Sciatic nerve (tissue), 2 donors: Measurements from ENCODE around the gene STAT1. TPM values are rescaled to one million over a fixed set of nuclear protein-coding genes. Genes with fewer than 3 reads are reported as not detected.

ENCODE experiments used
- ATAC-seq: fragments of 200-7000 bp; cut with Tn5 transposase; one replicate; pipeline ENCODE4 v1.9.1; 2020; ENCODE audit warnings: mild to moderate bottlenecking, moderate library complexity
- DNase-seq: peaks from one replicate; pipeline ENCODE4 v3.0.0-alpha.2; 2020; ENCODE audit warnings: low spot score
- intact Hi-C: fragments of 100-400 bp; cut with DNase I; formaldehyde crosslinking; loops from one replicate; pipeline ENCODE4 v1.14.2; 2022
- total RNA-seq: library from RNA; stranded (reverse); fragmentation: NEBNext Ultra II Directional; extraction: Animal tissue kit (Norgen Biotek cat#: 25700); gene quantifications from one replicate; pipeline ENCODE4 v1.2.1, GENCODE V29; 2021
- donor health status: DM: no; HTN: no; CAD: no.
- donor health status: DM: no; HTN: no; CAD: no.

STAT1 gene
- total RNA-seq, 1 donor from 2014 or later = 54.5 TPM

- DNase-seq (no peak), ATAC-seq (no peak)
- intact Hi-C loops = no loop called here
Measured at GRCh38 chr2:190988910-190989309, 25.1 kb downstream of the STAT1 start.

DNA sequence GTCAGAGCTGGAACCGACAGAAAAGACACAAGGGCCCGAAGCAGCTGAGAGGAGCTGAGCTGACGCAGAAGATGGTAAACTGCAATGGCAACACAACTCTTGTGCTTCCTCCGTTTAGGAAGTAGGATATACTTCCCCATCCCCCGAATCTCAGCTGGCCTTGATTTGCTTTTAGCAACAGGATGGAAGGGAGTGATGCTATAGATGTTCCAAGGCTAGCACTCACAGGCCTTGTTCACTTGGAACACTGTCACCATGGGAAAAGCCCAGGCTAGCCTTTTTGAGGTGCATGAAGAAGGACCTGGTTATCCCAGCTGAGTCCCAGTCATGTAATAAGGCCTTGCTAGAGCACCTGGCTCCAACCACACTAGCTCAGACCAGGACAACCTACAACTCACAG is 26.0 kb downstream of the STAT1 start:
- no peak for DNase-seq
- ATAC-seq = no peak
- intact Hi-C loops = no loop called here

GRCh38 chr2:190987116-190987515 is 26.9 kb downstream of the STAT1 start:
- DNase-seq (no peak), ATAC-seq (no peak)
- intact Hi-C loops = no loop called here

GRCh38 chr2:190986221-190986953 is 27.6 kb downstream of the STAT1 start:
- no peak for ATAC-seq
- intact Hi-C loops = no loop called here
- DNase-seq = no peak

GRCh38 chr2:190984595-190984994 is 29.4 kb downstream of the STAT1 start:
- intact Hi-C loops = no loop called here
- no peak for DNase-seq
- no peak for ATAC-seq

- no peak for DNase-seq
- intact Hi-C loops = no loop called here
- no peak for ATAC-seq
Measured at GRCh38 chr2:190982262-190983034, 31.5 kb downstream of the STAT1 start.

GRCh38 chr2:190981733-190982132 is 32.2 kb downstream of the STAT1 start:
- ATAC-seq = no peak
- intact Hi-C loops = no loop called here

DNA sequence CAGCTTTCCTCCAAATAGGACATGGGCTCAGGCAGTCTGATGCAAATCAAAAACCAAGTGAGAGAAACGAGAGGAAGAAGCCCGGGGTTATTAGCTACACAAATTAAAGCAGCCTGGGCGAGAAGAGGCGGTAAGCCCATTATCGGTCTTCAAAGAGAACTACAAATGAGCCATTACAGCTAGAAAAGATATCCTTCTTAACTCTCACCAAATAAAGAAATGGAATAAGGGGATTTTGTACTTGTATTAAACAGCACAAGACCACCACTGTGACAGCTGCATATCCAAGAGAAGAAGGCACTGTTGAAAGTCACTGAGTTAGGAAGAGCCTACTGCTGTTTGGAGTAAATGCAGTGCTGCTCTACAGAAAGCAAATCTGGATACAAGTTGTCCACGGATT is 32.6 kb downstream of the STAT1 start:
- intact Hi-C loops = no loop called here
- DNase-seq (no peak), ATAC-seq (no peak)

More at GRCh38 chr2:190981733-190982132, 32.2 kb downstream of the STAT1 start:
- no peak for DNase-seq

DNA sequence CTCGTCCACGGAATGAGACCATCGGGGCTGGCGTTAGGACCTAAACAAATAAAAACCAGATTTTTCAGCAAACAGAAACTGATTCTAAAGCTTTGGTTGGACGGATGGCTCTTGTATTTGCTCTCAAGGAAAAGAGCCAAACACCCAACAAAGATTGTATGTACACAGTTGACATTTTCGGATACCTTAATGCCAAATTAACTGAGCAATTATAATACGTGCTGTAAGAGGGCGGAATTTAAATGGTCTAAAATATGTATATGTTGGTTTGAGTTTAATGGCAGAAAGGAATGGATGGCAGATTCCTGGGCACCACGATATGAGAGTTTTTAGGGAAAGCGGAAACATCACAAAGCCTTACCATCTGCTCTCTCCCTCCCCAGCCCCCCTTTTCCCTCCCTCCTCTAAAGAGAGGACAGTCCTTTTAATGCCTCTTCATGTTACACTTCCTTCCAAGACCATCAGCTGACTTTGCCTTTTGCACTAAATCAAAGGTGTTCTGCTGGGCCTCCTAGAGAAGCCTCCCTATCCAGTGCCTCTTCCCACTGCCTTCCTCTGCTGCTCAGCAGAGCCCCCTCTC is 33.3 kb downstream of the STAT1 start:
- intact Hi-C loops = no loop called here
- no peak for DNase-seq
- ATAC-seq = no peak

DNA sequence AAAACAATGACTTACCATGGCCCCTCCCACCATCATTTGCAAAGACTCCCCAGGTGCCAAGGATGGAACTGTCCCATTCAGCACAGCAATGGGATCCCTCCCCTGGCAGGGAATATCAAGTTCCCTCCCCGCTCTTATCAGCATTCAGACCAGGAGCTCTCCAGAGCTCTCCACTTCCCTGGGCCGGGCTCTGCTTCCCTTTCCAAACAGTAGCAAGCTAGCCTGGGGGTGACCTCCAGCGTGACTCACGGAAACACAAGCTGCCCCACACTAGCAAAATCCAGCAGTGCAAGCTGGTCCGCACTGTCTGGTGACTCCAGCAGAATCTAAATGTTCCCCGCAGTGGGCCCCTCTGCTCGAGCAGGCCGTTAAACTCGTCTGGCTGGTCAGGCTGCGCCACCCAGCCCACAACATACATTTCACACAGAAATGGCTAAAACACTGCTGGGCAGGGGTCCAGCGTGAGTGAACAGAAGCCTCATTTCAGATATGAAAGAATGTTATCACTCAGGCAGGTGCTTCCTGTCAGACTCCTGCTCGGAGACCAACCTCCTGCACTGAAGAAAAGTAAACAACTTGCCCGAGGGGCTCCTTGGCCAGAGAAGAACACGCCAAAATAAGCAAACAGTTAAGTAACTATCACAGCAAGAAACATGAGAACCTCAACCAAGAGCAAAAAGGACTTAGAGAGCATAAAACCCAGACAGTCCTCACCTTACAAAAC is 33.9 kb downstream of the STAT1 start:
- DNase-seq (peak; percentile 69), ATAC-seq (peak; percentile 93)
- intact Hi-C loops = no loop called here

GRCh38 chr2:190978389-190979053 is 35.5 kb downstream of the STAT1 start:
- intact Hi-C loops = no loop called here
- DNase-seq = no peak

DNA sequence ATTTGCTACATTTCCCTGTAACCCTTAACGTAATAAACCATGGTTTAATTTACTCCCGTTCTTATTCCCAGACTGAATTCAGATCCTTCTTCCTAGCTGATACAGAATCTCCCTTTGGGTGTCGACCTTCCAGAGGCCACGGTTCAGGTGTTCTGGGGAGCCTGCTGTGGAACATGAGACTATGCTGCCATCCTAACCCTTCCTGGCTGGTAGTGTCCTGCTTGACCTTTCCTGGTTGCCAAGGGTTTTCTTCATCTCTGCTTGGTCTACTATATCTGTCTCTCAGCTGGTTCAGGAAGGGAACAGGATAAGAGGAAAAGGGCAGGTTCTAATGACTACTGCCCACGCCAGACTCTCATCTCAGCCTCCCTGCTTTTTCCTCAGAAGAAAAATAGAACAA is 36.5 kb downstream of the STAT1 start:
- intact Hi-C loops = no loop called here

More at GRCh38 chr2:190978389-190979053, 35.5 kb downstream of the STAT1 start:
- no peak for ATAC-seq

GRCh38 chr2:190976521-190976920 is 37.5 kb downstream of the STAT1 start:
- ATAC-seq (no peak), DNase-seq (no peak)
- intact Hi-C loops = no loop called here

More for the DNA sequence above, 36.5 kb downstream of the STAT1 start:
- DNase-seq (no peak), ATAC-seq (no peak)

GRCh38 chr2:190974629-190975361 is 39.2 kb downstream of the STAT1 start:
- ATAC-seq (no peak), DNase-seq (no peak)
- intact Hi-C loops = no loop called here

DNA sequence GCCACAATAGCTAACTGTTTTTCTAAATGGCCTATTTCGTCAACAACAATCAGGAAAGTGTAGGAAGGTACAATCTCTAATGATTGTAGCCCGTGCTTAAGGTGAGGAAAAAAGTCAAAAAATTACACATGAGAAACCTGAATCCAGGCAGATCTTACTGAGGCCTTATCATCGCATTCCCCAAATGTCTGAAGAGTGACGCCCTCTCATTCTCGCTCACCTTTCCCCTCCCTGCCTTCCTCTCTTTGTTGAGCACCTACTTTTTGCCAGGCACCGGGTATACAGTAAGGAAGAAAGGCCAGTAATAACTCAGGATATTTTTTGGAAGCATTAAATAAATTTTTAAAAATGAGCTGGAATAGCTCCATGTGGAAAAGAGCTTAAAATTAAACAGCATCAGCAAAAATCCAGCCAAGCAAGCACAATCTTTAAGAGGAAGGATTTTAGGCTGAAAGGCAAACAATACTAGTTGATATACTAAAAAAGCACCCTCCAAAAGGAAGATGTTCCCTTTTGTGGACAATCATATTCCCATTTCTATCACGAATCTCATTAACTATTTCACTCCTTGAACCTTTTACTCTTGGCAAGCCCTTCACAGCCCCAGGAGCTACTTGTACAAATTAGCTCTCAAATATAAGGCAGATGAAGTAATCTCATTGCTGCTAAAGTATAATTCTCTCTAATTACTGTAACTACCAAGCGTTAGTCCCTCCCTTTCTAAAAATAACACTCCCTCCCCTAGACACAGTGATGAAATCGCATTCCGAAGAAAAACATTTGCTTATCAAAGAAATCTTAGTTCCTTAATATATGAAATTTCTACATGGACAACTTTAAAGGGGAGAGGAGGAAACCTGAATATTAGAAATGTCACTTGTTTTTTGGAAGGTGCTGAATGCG is 40.0 kb downstream of the STAT1 start:
- no peak for ATAC-seq
- intact Hi-C loops = no loop called here
- DNase-seq = no peak

DNA sequence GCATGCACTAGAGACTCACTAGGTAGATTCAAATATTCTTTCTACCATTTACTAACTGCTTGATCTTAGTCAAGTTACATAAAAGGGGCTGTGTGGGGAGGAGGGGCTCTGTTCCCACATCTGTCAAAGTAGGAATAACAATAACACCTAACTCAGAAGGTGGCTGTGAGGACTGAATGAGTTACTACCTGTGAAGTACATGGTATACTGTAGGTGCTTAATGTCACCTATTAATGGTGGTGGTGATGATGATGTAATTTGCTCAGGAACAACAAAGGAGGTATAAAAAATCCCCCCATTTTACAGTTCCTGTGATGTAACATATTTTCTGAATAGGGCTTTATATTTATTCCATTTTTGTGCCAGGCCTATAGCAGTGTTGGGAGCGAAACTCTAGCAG is 40.7 kb downstream of the STAT1 start:
- no peak for ATAC-seq
- DNase-seq = no peak
- intact Hi-C loops = no loop called here

- ATAC-seq = peak; percentile 52
- DNase-seq = no peak
- intact Hi-C loops = no loop called here
Measured at GRCh38 chr2:190972846-190973245, 41.1 kb downstream of the STAT1 start.
